MM.1S (cell line): ENCODE data around the gene FABP6.

Experiments used
- CTCF ChIP-seq: fragments of 300-600 bp; sonication (generic); IDR thresholded peaks from 2 replicates; pipeline ENCODE4 v1.5.1; 2016; ENCODE audit warnings: antibody characterized with exemption, low read length, mixed read lengths
- EZH2 ChIP-seq: fragments of 300-600 bp; sonication (generic); optimal IDR thresholded peaks from 2 replicates; pipeline ENCODE3; 2017; ENCODE audit warnings: low read depth, mild to moderate bottlenecking, antibody characterized with exemption, low read length, mixed read lengths
- EZH2phosphoT487 ChIP-seq: fragments of 300-600 bp; sonication (generic); IDR thresholded peaks from 2 replicates; pipeline ENCODE4 v1.6.1; 2018; ENCODE audit warnings: antibody characterized with exemption, low read length

GRCh38 chr5:160245506-160246086, 16.3 kb downstream of the FABP6 start:
- TF ChIP-seq CTCF (no peak), EZH2phosphoT487 (no peak), EZH2 (no peak)
